IMR-90 (cell line): ENCODE results near the gene DAPK1. TPM values are rescaled to one million over a fixed set of nuclear protein-coding genes. Genes with fewer than 3 reads are reported as not detected.

Experiments
- ATAC-seq: fragments of 200-7000 bp; cut with Tn5 transposase; 2 replicates; pipeline ENCODE4 v1.9.1; 2020; ENCODE audit warnings: low read depth, mild to moderate bottlenecking, moderate library complexity
- BruUV-seq: library from RNA; stranded (reverse); fragments of 400-500 nt; replicated peaks from 2 replicates; lab custom pipeline; 2021; lab: Mats Ljungman, UMichigan
- CTCF ChIA-PET: fragments of 300-600 bp; formaldehyde crosslinking; extraction: SDS; loops from one replicate; lab custom pipeline; 2021; ENCODE audit warnings: antibody characterized with exemption; lab: Yijun Ruan, JAX
- POLR2A ChIA-PET: fragments of 300-600 bp; sonication (Branson Sonifier 250); formaldehyde crosslinking; loops from one replicate; lab custom pipeline; 2022; ENCODE audit warnings: antibody characterized with exemption; ENCODE audit not compliant: unreplicated experiment; lab: Charles Lee
- DNase-seq: peaks from one replicate; pipeline ENCODE4 v3.0.0; 2013
- H2AFZ ChIP-seq: replicated peaks from 2 replicates; pipeline ENCODE3; 2013; ENCODE audit warnings: low read length, mild to moderate bottlenecking; ENCODE audit not compliant: poor library complexity
- H2AK5ac ChIP-seq: 2 replicates; pipeline ENCODE4 v1.6.1; 2013; ENCODE audit warnings: low read depth, low read length, inconsistent platforms
- H2AK9ac ChIP-seq: replicated peaks from 2 replicates; pipeline ENCODE3; 2013; ENCODE audit warnings: mild to moderate bottlenecking, low read depth, low read length, moderate library complexity; ENCODE audit not compliant: poor library complexity
- H2BK120ac ChIP-seq: 2 replicates; pipeline ENCODE4 v1.6.1; 2013; ENCODE audit warnings: low read depth, low read length, inconsistent platforms
- H2BK15ac ChIP-seq: 3 replicates; pipeline ENCODE4 v1.6.1; 2013; ENCODE audit warnings: low read depth, low read length, inconsistent platforms
- H2BK20ac ChIP-seq: 2 replicates; pipeline ENCODE4 v1.6.1; 2013; ENCODE audit warnings: low read depth, mild to moderate bottlenecking, inconsistent platforms, low read length, moderate library complexity
- H2BK5ac ChIP-seq: 2 replicates; pipeline ENCODE4 v1.6.1; 2013; ENCODE audit warnings: mild to moderate bottlenecking, low read depth, low read length, inconsistent platforms; ENCODE audit not compliant: poor library complexity, severe bottlenecking
- H3K14ac ChIP-seq: replicated peaks from 2 replicates; pipeline ENCODE4 v1.6.1; 2013; ENCODE audit warnings: low read depth, low read length, inconsistent platforms
- H3K18ac ChIP-seq: 2 replicates; pipeline ENCODE4 v1.6.1; 2013; ENCODE audit warnings: low read depth, low read length, control low read depth
- H3K23ac ChIP-seq: 2 replicates; pipeline ENCODE4 v1.6.1; 2013; ENCODE audit warnings: low read depth, low read length, inconsistent platforms
- H3K27ac ChIP-seq: 2 replicates; pipeline ENCODE4 v1.5.1; 2013; ENCODE audit warnings: mild to moderate bottlenecking, control low read depth, low read length; ENCODE audit not compliant: insufficient read depth
- H3K27me3 ChIP-seq: 2 replicates; pipeline ENCODE4 v1.6.1; 2013; ENCODE audit warnings: low read length; ENCODE audit not compliant: control insufficient read depth, insufficient read depth
- H3K36me3 ChIP-seq: 2 replicates; pipeline ENCODE4 v1.6.1; 2013; ENCODE audit warnings: low read length, mixed read lengths; ENCODE audit not compliant: control insufficient read depth, insufficient read depth
- H3K4ac ChIP-seq: 2 replicates; pipeline ENCODE4 v1.6.1; 2013; ENCODE audit warnings: low read depth, low read length, inconsistent platforms
- H3K4me1 ChIP-seq: 2 replicates; pipeline ENCODE4 v1.6.1; 2013; ENCODE audit warnings: low read length, mixed read lengths; ENCODE audit not compliant: control insufficient read depth, insufficient read depth
- H3K4me2 ChIP-seq: 2 replicates; pipeline ENCODE4 v1.6.1; 2013; ENCODE audit warnings: low read depth, mild to moderate bottlenecking, control low read depth, low read length, moderate library complexity
- H3K4me3 ChIP-seq: 2 replicates; pipeline ENCODE4 v1.5.1; 2013; ENCODE audit warnings: low read depth, mild to moderate bottlenecking, control low read depth, low read length, moderate library complexity; ENCODE audit not compliant: insufficient read depth
- H3K56ac ChIP-seq: 2 replicates; pipeline ENCODE4 v1.6.1; 2013; ENCODE audit warnings: low read length, inconsistent platforms; ENCODE audit not compliant: insufficient read depth; ENCODE audit errors: extremely low read depth
- H3K79me1 ChIP-seq, 2 experiments: 2 replicates each; pipeline ENCODE4 v1.6.1; 2013; ENCODE audit warnings: low read length in 2 of 2, inconsistent platforms in 1 of 2, low read depth in 1 of 2
- H3K9ac ChIP-seq: 2 replicates; pipeline ENCODE4 v1.6.1; 2013; ENCODE audit warnings: low read depth, low read length, control low read depth
- H3K9me1 ChIP-seq: 2 replicates; pipeline ENCODE4 v1.6.1; 2013; ENCODE audit warnings: low read length, inconsistent platforms; ENCODE audit not compliant: insufficient read depth
- H3K9me3 ChIP-seq: 2 replicates; pipeline ENCODE4 v1.6.1; 2013; ENCODE audit warnings: low read length; ENCODE audit not compliant: control insufficient read depth, insufficient read depth
- H4K20me1 ChIP-seq: 2 replicates; pipeline ENCODE4 v1.6.1; 2013; ENCODE audit warnings: low read length, inconsistent platforms; ENCODE audit not compliant: insufficient read depth
- H4K5ac ChIP-seq: 2 replicates; pipeline ENCODE4 v1.6.1; 2013; ENCODE audit warnings: mild to moderate bottlenecking, low read depth, low read length, control low read depth
- H4K8ac ChIP-seq, 2 experiments: 2 replicates each; pipeline ENCODE4 v1.6.1; 2013; ENCODE audit warnings: low read depth in 2 of 2, low read length in 2 of 2, control low read depth in 1 of 2, inconsistent platforms in 1 of 2
- H4K91ac ChIP-seq: 2 replicates; pipeline ENCODE4 v1.6.1; 2013; ENCODE audit warnings: low read depth, low read length, inconsistent platforms; ENCODE audit not compliant: insufficient read depth
- BHLHE40 ChIP-seq: fragments of 150-350 bp; IDR thresholded peaks from 2 replicates; pipeline ENCODE4 v1.6.1; 2016; ENCODE audit warnings: mild to moderate bottlenecking, low read depth, low read length
- CEBPB ChIP-seq: IDR thresholded peaks from 2 replicates; pipeline ENCODE4 v1.6.1; 2012; ENCODE audit warnings: low read depth, low read length, improper control_type of control experiment
- CHD1 ChIP-seq: IDR thresholded peaks from 2 replicates; pipeline ENCODE4 v1.6.1; 2012; ENCODE audit warnings: low read depth, low read length, improper control_type of control experiment
- CTCF ChIP-seq: conservative IDR thresholded peaks from 2 replicates; pipeline ENCODE4 v1.5.1; 2012; ENCODE audit warnings: mild to moderate bottlenecking, low read depth, low read length, improper control_type of control experiment
- ELK1 ChIP-seq: fragments of 150-350 bp; IDR thresholded peaks from 2 replicates; pipeline ENCODE4 v1.6.1; 2016; ENCODE audit warnings: low read depth, mild to moderate bottlenecking, low read length, moderate library complexity, borderline replicate concordance
- FOS ChIP-seq: fragments of 150-350 bp; IDR thresholded peaks from 2 replicates; pipeline ENCODE4 v1.6.1; 2016; ENCODE audit warnings: low read depth, low read length
- MAFK ChIP-seq: IDR thresholded peaks from 2 replicates; pipeline ENCODE4 v1.6.1; 2012; ENCODE audit warnings: low read depth, low read length, improper control_type of control experiment
- MAZ ChIP-seq: IDR thresholded peaks from 2 replicates; pipeline ENCODE4 v1.6.1; 2012; ENCODE audit warnings: low read depth, mild to moderate bottlenecking, low read length, improper control_type of control experiment, moderate library complexity, borderline replicate concordance
- MXI1 ChIP-seq: IDR thresholded peaks from 2 replicates; pipeline ENCODE4 v1.6.1; 2012; ENCODE audit warnings: low read depth, mild to moderate bottlenecking, low read length, moderate library complexity, borderline replicate concordance
- NFE2L2 ChIP-seq: fragments of 150-350 bp; IDR thresholded peaks from 2 replicates; pipeline ENCODE4 v1.6.1; 2016; ENCODE audit warnings: low read depth, mild to moderate bottlenecking, low read length
- POLR2A ChIP-seq: IDR thresholded peaks from 2 replicates; pipeline ENCODE4 v1.6.1; 2012; ENCODE audit warnings: mild to moderate bottlenecking, low read depth, low read length
- RCOR1 ChIP-seq: IDR thresholded peaks from 2 replicates; pipeline ENCODE4 v1.6.1; 2012; ENCODE audit warnings: mild to moderate bottlenecking, low read length, improper control_type of control experiment; ENCODE audit not compliant: insufficient replicate concordance
- RFX5 ChIP-seq: IDR thresholded peaks from 2 replicates; pipeline ENCODE4 v1.8.0; 2012; ENCODE audit warnings: low read depth, mild to moderate bottlenecking, low read length, moderate library complexity
- SMC3 ChIP-seq: fragments of 150-350 bp; IDR thresholded peaks from 2 replicates; pipeline ENCODE4 v1.6.1; 2016; ENCODE audit warnings: low read depth, mild to moderate bottlenecking, antibody characterized with exemption, low read length, moderate library complexity
- USF2 ChIP-seq: fragments of 150-350 bp; IDR thresholded peaks from 2 replicates; pipeline ENCODE4 v1.6.1; 2017; ENCODE audit warnings: mild to moderate bottlenecking, antibody characterized with exemption, low read length, low read depth
- dilution Hi-C: fragments of 300-500 bp; cut with HindIII; formaldehyde crosslinking; loops from one replicate; pipeline ENCODE4 v1.14.3; 2018; ENCODE audit warnings: low sequenced_read_pairs; ENCODE audit not compliant: unreplicated experiment
- in situ Hi-C: fragments of 300-500 bp; cut with MboI; formaldehyde crosslinking; loops from 3 replicates; pipeline ENCODE4 v1.14.3; 2019; ENCODE audit warnings: low sequenced_read_pairs, inconsistent platforms, mixed read lengths
- intact Hi-C: fragments of 100-400 bp; cut with micrococcal nuclease; formaldehyde crosslinking; loops from 2 replicates; pipeline ENCODE4 v1.10.0; 2022
- polyA plus RNA-seq, 3 experiments: library from polyadenylated mRNA; depleted of rRNA; stranded (reverse); fragments of >200 nt; gene quantifications; 2 replicates each; pipeline ENCODE4 v1.2.3, GENCODE V29; 2012; ENCODE audit warnings: low replicate concordance in 1 of 3
- total RNA-seq: library from RNA; depleted of rRNA; stranded (reverse); fragments of >200 nt; gene quantifications from 2 replicates; pipeline ENCODE4 v1.2.3, GENCODE V29; 2012

DAPK1 gene
- total and polyA plus RNA-seq, 2 of the 4 experiments (the other 2 are of a cell fraction): under 0.01 to 0.03 TPM

- no peak for DNase-seq
- Histone ChIP-seq H3K9me1 (no peaks in the 10 kb centered on the region), H2BK5ac (no peak overlapping the region), H3K4me2 (no peak overlapping the region), H2AFZ (no peak overlapping the region), H4K5ac (no peak overlapping the region), H3K9ac (no peak overlapping the region), H4K91ac (no peak overlapping the region), H2BK20ac (no peak overlapping the region), H3K27me3 (no peaks in the 10 kb centered on the region), H2BK15ac (no peak overlapping the region), H3K56ac (no peak overlapping the region), H3K79me1 (no peaks in the 10 kb centered on the region), H3K4ac (no peak overlapping the region), H3K23ac (no peak overlapping the region), H4K20me1 (no peaks in the 10 kb centered on the region), H3K9me3 (no peaks in the 10 kb centered on the region), H3K14ac (no peak overlapping the region), H3K4me3 (no peak overlapping the region), H3K36me3 (no peaks in the 10 kb centered on the region), H4K8ac (no peak overlapping the region), H3K4me1 (peaks cover 2% of the 10 kb centered on the region; the same call in 1 of the 2 replicates), H2AK5ac (no peak overlapping the region), H2BK120ac (no peak overlapping the region), H3K18ac (no peak overlapping the region), H2AK9ac (no peak overlapping the region), H3K27ac (no peak overlapping the region)
- intact Hi-C loops (no loop called here), in situ Hi-C loops (no loop called here), dilution Hi-C loops (no loop called here)
- CTCF ChIA-PET: no interaction called here
- no TSS peak for BruUV-seq
- no peak for ATAC-seq
- TF ChIP-seq CEBPB: no peak
- TF ChIP-seq BHLHE40: no peak
- TF ChIP-seq POLR2A: no peak
- TF ChIP-seq ELK1: no peak
- TF ChIP-seq MXI1: no peak
- no peak for TF ChIP-seq MAZ
- TF ChIP-seq USF2: no peak
- TF ChIP-seq FOS: no peak
- no peak for TF ChIP-seq SMC3
- no peak for TF ChIP-seq MAFK
- no peak for TF ChIP-seq RCOR1
- TF ChIP-seq CTCF: no peak
- TF ChIP-seq RFX5: no peak
- no peak for TF ChIP-seq CHD1
- no peak for TF ChIP-seq NFE2L2
- POLR2A ChIA-PET: no interaction called here
Observed at GRCh38 chr9:87584326-87584725, 86.7 kb downstream of the DAPK1 start.
